OCI-LY7 (cell line): ENCODE data around the gene C1QA.

ENCODE experiments used
- EZH2phosphoT487 ChIP-seq: fragments of 200-600 bp; sonication (generic); IDR thresholded peaks from 2 replicates; pipeline ENCODE4 v1.6.1; 2018; ENCODE audit warnings: low read depth, borderline replicate concordance, mild to moderate bottlenecking, mixed run types, antibody characterized with exemption, low read length, moderate library complexity, mixed read lengths
- TF ChIP-seq, protein P1 (sequence below): fragments of 200-600 bp; sonication (generic); conservative IDR thresholded peaks from 2 replicates; pipeline ENCODE4 v1.5.1; 2014; ENCODE audit warnings: mild to moderate bottlenecking, antibody characterized with exemption, low read length, moderate library complexity, mixed read lengths

DNA sequence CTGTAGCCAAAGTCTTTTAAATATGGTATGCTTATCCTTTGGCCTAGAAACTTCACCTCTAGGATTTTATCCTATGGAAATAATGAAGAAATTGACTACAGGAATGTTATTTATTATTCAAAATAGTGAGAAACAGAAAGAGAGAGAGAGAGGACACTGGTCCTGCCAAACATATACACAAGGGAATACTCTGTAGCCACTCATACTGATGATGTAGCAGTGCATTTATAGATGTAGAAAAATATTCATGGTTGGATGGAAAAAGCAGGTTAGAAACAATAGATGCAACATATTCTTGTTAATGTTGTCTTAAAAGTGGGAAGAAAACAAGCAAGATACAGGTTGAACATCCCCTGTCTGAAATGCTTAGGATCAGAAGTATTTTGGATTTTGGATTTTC lies 52.0 kb downstream of the C1QA start:
- TF ChIP-seq, protein P1, sequence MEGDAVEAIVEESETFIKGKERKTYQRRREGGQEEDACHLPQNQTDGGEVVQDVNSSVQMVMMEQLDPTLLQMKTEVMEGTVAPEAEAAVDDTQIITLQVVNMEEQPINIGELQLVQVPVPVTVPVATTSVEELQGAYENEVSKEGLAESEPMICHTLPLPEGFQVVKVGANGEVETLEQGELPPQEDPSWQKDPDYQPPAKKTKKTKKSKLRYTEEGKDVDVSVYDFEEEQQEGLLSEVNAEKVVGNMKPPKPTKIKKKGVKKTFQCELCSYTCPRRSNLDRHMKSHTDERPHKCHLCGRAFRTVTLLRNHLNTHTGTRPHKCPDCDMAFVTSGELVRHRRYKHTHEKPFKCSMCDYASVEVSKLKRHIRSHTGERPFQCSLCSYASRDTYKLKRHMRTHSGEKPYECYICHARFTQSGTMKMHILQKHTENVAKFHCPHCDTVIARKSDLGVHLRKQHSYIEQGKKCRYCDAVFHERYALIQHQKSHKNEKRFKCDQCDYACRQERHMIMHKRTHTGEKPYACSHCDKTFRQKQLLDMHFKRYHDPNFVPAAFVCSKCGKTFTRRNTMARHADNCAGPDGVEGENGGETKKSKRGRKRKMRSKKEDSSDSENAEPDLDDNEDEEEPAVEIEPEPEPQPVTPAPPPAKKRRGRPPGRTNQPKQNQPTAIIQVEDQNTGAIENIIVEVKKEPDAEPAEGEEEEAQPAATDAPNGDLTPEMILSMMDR, result no peak
- no peak for TF ChIP-seq EZH2phosphoT487
